ENCODE measurements around the gene PCNA. TPM values are rescaled to one million over a fixed set of nuclear protein-coding genes. Genes with fewer than 3 reads are reported as not detected.
A peak's percentile ranks its signal among the peaks of the same experiment; 100 is the strongest.

Gene PCNA
- total and polyA plus RNA-seq, 9 of the 15 experiments (the other 6 are each of a cell fraction or from before 2014, with no cell fraction given), result 213 to 390 (median 291) TPM

GRCh38 chr20:5119435-5120184 is at the start of gene PCNA (continued):
- TF ChIP-seq ZNF592 (IDR thresholded peaks at IDR 0.05) (peak; percentile 81), HLTF (IDR thresholded peaks at IDR 0.05) (no peak), E2F4 (CRISPR knock-in tag; IDR thresholded peaks at IDR 0.05; ENCODE audit: low read depth) (peak; percentile 83; the same call in 1 of the 2 replicates), ZNF589 (CRISPR knock-in tag; IDR thresholded peaks at IDR 0.05; ENCODE audit: low read depth) (no peak), PREB (CRISPR knock-in tag; IDR thresholded peaks at IDR 0.05) (no peak), MYBL2 (IDR thresholded peaks at IDR 0.05; ENCODE audit: low read depth) (0 out of 2 replicates have a peak, but pooled peaks have one; percentile 5), MYBL2 (CRISPR knock-in tag; IDR thresholded peaks at IDR 0.05; ENCODE audit: borderline replicate concordance) (0 out of 2 replicates have a peak, but pooled peaks have one; percentile 9), ZBTB1 (CRISPR knock-in tag; IDR thresholded peaks at IDR 0.05; ENCODE audit: borderline replicate concordance, low read depth) (peak; percentile 97), CREM (IDR thresholded peaks at IDR 0.05; ENCODE audit: low read depth) (peak; percentile 96), NR2C2 (CRISPR knock-in tag; IDR thresholded peaks at IDR 0.05) (peak; percentile 86), NR2C2 (tag; IDR thresholded peaks at IDR 0.05) (peak; percentile 88), ZNF280B (CRISPR knock-in tag; IDR thresholded peaks at IDR 0.05) (no peak), CGGBP1 (CRISPR knock-in tag; IDR thresholded peaks at IDR 0.05) (no peak), ATF1 (CRISPR knock-in tag; IDR thresholded peaks at IDR 0.05) (peak; percentile 69), ATF1 (tag; IDR thresholded peaks at IDR 0.05) (peak; percentile 96), HMGXB4 (CRISPR knock-in tag; IDR thresholded peaks at IDR 0.05) (peak; percentile 94), ZNF316 (IDR thresholded peaks at IDR 0.05) (no peak), RFX5 (IDR thresholded peaks at IDR 0.05; ENCODE audit: low read depth, low read length) (no peak)

Measured in K562 (cell line).